Neural cell (in vitro differentiated cells): ENCODE results near the gene RPL41. TPM values are rescaled to one million over a fixed set of nuclear protein-coding genes. Genes with fewer than 3 reads are reported as not detected.

ENCODE experiments used
- H2AFZ ChIP-seq: fragments of 200-600, 300-800 bp; sonication (generic), shearing (Covaris generic); 2 replicates; pipeline ENCODE4 v1.6.0; 2014; ENCODE audit warnings: low read depth, mild to moderate bottlenecking, antibody characterized with exemption, low read length, moderate library complexity
- H3F3A ChIP-seq: fragments of 200-600 bp; shearing (Covaris generic); 2 replicates; pipeline ENCODE4 v1.6.1; 2016; ENCODE audit warnings: mild to moderate bottlenecking, moderate library complexity, mixed read lengths, antibody characterized with exemption, low read length; ENCODE audit not compliant: insufficient read depth, poor library complexity, severe bottlenecking
- H3K27ac ChIP-seq: fragments of 200-600, 300-800 bp; sonication (generic), shearing (Covaris generic); 2 replicates; pipeline ENCODE4 v1.5.1; 2014; ENCODE audit warnings: mild to moderate bottlenecking, low read length, moderate library complexity
- H3K27me3 ChIP-seq: fragments of 300-800, 200-600 bp; sonication (generic), shearing (Covaris generic); 2 replicates; pipeline ENCODE4 v1.6.0; 2014; ENCODE audit warnings: mild to moderate bottlenecking, low read depth, low read length, moderate library complexity; ENCODE audit not compliant: insufficient read depth
- H3K36me3 ChIP-seq: fragments of 300-800, 200-600 bp; sonication (generic), shearing (Covaris generic); 2 replicates; pipeline ENCODE4 v1.5.1; 2014; ENCODE audit warnings: mild to moderate bottlenecking, antibody characterized with exemption, low read length, moderate library complexity; ENCODE audit not compliant: insufficient read depth
- H3K4me2 ChIP-seq: fragments of 300-800, 200-600 bp; sonication (generic), shearing (Covaris generic); 2 replicates; pipeline ENCODE4 v1.6.0; 2014; ENCODE audit warnings: mild to moderate bottlenecking, low read length
- H3K4me3 ChIP-seq: fragments of 300-800, 200-600 bp; sonication (generic), shearing (Covaris generic); 2 replicates; pipeline ENCODE4 v1.5.1; 2014; ENCODE audit warnings: mild to moderate bottlenecking, low read length, moderate library complexity
- H3K79me2 ChIP-seq: fragments of 200-600 bp; shearing (Covaris generic); replicated peaks from 2 replicates; pipeline ENCODE4 v1.6.0; 2014; ENCODE audit warnings: mild to moderate bottlenecking, low read length, moderate library complexity; ENCODE audit not compliant: insufficient read depth
- H3K9ac ChIP-seq: fragments of 300-800, 200-600 bp; sonication (generic), shearing (Covaris generic); 2 replicates; pipeline ENCODE4 v1.6.1; 2016; ENCODE audit warnings: mild to moderate bottlenecking, low read length, mixed read lengths
- H3K9me2 ChIP-seq: fragments of 200-600 bp; shearing (Covaris generic); 2 replicates; pipeline ENCODE4 v1.6.1; 2016; ENCODE audit warnings: mild to moderate bottlenecking, low read length, mixed read lengths; ENCODE audit not compliant: insufficient read depth
- H3K9me3 ChIP-seq: fragments of 200-600, 300-800 bp; sonication (generic), shearing (Covaris generic); 2 replicates; pipeline ENCODE4 v1.6.1; 2016; ENCODE audit warnings: mild to moderate bottlenecking, mixed run types, low read length, moderate library complexity, mixed read lengths
- H4K20me1 ChIP-seq: fragments of 200-600 bp; shearing (Covaris generic); 2 replicates; pipeline ENCODE4 v1.6.1; 2016; ENCODE audit warnings: mild to moderate bottlenecking, mixed run types; ENCODE audit not compliant: insufficient read depth
- EP300 ChIP-seq: fragments of 450-650 bp; conservative IDR thresholded peaks from 2 replicates; pipeline ENCODE4 v1.6.1; 2014; ENCODE audit warnings: antibody characterized with exemption, mild to moderate bottlenecking, moderate library complexity; ENCODE audit not compliant: poor library complexity, severe bottlenecking
- EZH2 ChIP-seq: fragments of 200-600, 300-800 bp; shearing (Covaris generic), sonication (generic); IDR thresholded peaks from 2 replicates; pipeline ENCODE4 v1.6.1; 2014; ENCODE audit warnings: antibody characterized with exemption, low read length, borderline replicate concordance, mild to moderate bottlenecking; ENCODE audit not compliant: insufficient read depth, poor library complexity, severe bottlenecking
- MXI1 ChIP-seq: fragments of 450-650 bp; conservative IDR thresholded peaks from 2 replicates; pipeline ENCODE4 v1.6.1; 2014; ENCODE audit warnings: antibody characterized with exemption, mild to moderate bottlenecking; ENCODE audit not compliant: poor library complexity, severe bottlenecking
- POLR2AphosphoS5 ChIP-seq: IDR thresholded peaks from 2 replicates; pipeline ENCODE4 v1.6.1; 2012
- RAD21 ChIP-seq: fragments of 450-650 bp; conservative IDR thresholded peaks from 2 replicates; pipeline ENCODE4 v1.6.1; 2014; ENCODE audit warnings: antibody characterized with exemption, mild to moderate bottlenecking, moderate library complexity
- REST ChIP-seq: IDR thresholded peaks from 2 replicates; pipeline ENCODE4 v1.6.1; 2012; ENCODE audit warnings: borderline replicate concordance
- SMC3 ChIP-seq: fragments of 450-650 bp; conservative IDR thresholded peaks from 2 replicates; pipeline ENCODE4 v1.6.1; 2014; ENCODE audit warnings: antibody characterized with exemption, mild to moderate bottlenecking, moderate library complexity; ENCODE audit not compliant: poor library complexity
- TAF1 ChIP-seq: IDR thresholded peaks from 2 replicates; pipeline ENCODE4 v1.6.1; 2012; ENCODE audit warnings: low read depth
- polyA plus RNA-seq: library from polyadenylated mRNA; depleted of rRNA; stranded (reverse); fragments of >200 nt; gene quantifications from 2 replicates; pipeline ENCODE4 v1.2.3, GENCODE V29; 2014
- TF ChIP-seq, protein P1 (sequence below): fragments of 450-650 bp; IDR thresholded peaks from 2 replicates; pipeline ENCODE4 v1.5.1; 2014; ENCODE audit warnings: antibody characterized with exemption, mild to moderate bottlenecking, moderate library complexity; ENCODE audit not compliant: poor library complexity, severe bottlenecking

The RPL41 gene
- polyA plus RNA-seq, 1 donor from 2014 or later = 2,186 TPM

DNA sequence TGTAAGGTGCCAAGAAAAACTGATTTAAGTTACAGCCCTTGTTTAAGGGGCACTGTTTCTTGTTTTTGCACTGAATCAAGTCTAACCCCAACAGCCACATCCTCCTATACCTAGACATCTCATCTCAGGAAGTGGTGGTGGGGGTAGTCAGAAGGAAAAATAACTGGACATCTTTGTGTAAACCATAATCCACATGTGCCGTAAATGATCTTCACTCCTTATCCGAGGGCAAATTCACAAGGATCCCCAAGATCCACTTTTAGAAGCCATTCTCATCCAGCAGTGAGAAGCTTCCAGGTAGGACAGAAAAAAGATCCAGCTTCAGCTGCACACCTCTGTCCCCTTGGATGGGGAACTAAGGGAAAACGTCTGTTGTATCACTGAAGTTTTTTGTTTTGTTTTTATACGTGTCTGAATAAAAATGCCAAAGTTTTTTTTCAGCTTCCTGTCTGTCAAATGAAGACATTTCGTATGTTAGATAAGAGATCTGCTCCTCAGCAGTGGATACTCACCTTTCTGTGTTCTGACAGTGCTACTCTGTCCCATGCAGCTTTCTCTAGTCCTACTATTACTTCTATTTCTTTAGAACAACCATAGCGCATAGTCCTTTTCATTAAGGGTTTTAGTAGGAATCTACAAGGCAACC is 13.2 kb upstream of the RPL41 start (continued):
- TF ChIP-seq POLR2AphosphoS5 (no peak), RAD21 (no peak), EP300 (no peak), MXI1 (no peak)

DNA sequence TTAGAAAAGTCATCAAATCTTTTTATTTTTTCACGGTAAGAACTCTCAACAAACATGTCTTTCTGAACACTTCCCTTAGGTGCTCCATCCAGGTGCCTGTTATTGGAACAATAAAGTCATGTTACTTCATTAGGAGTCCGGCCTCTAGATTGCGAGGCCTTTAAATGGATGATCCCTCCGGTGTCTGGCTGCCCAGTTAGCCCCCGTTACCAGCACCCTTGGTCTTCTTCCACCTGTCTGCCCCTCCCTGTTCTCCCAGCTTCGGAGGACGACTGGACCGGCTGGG is 12.7 kb upstream of the RPL41 start:
- TF ChIP-seq EP300 (no peak), SMC3 (no peak), RAD21 (no peak), POLR2AphosphoS5 (no peak), MXI1 (no peak), EZH2 (no peak), REST (no peak)
- H3K9me2 ChIP-seq = no peaks in the 10 kb centered on the region
- peak overlapping the region; percentile 85 for H3K27ac ChIP-seq
- peak overlapping the region; percentile 97 for H3K4me3 ChIP-seq
- H3K27me3 ChIP-seq = no peaks in the 10 kb centered on the region
- peak overlapping the region; percentile 86 for H3K9ac ChIP-seq
- H3K4me2 ChIP-seq = peak overlapping the region; percentile 46
- peaks cover 24% of the 10 kb centered on the region for H3K79me2 ChIP-seq
- no peaks in the 10 kb centered on the region for H4K20me1 ChIP-seq
- no peaks in the 10 kb centered on the region for H3K36me3 ChIP-seq
- H2AFZ ChIP-seq = peak overlapping the region; percentile 35
- H3F3A ChIP-seq = no peaks in the 10 kb centered on the region
- no peaks in the 10 kb centered on the region for H3K9me3 ChIP-seq

GRCh38 chr12:56104109-56104814 is 12.2 kb upstream of the RPL41 start, which contains the start of gene PA2G4:
Gene PA2G4 (plus strand): TSS chr12:56104559. CDS start chr12:56104738, 179 bp downstream.
- H3K27ac ChIP-seq = peak within 1 kb of the TSS; percentile 85
- H3K9ac ChIP-seq = peak within 1 kb of the TSS; percentile 86
- H4K20me1 ChIP-seq = no peaks in the 10 kb centered on the region
- H3K36me3 ChIP-seq = no peaks in the 10 kb centered on the region
- peak within 1 kb of the TSS; percentile 89 for H3K4me2 ChIP-seq
- no peaks in the 10 kb centered on the region for H3K9me2 ChIP-seq
- H3K79me2 ChIP-seq = peaks cover 24% of the 10 kb centered on the region
- H2AFZ ChIP-seq = peak within 1 kb of the TSS; percentile 60
- H3K9me3 ChIP-seq = no peaks in the 10 kb centered on the region
- H3K27me3 ChIP-seq = no peaks in the 10 kb centered on the region
- H3K4me3 ChIP-seq = peak within 1 kb of the TSS; percentile 97
- TF ChIP-seq POLR2AphosphoS5 (peak; percentile 78), SMC3 (peak; percentile 37), EP300 (peak; percentile 61), REST (no peak), EZH2 (no peak), RAD21 (peak; percentile 26), TAF1 (peak; percentile 20), MXI1 (peak; percentile 93)
- TF ChIP-seq, protein P1, sequence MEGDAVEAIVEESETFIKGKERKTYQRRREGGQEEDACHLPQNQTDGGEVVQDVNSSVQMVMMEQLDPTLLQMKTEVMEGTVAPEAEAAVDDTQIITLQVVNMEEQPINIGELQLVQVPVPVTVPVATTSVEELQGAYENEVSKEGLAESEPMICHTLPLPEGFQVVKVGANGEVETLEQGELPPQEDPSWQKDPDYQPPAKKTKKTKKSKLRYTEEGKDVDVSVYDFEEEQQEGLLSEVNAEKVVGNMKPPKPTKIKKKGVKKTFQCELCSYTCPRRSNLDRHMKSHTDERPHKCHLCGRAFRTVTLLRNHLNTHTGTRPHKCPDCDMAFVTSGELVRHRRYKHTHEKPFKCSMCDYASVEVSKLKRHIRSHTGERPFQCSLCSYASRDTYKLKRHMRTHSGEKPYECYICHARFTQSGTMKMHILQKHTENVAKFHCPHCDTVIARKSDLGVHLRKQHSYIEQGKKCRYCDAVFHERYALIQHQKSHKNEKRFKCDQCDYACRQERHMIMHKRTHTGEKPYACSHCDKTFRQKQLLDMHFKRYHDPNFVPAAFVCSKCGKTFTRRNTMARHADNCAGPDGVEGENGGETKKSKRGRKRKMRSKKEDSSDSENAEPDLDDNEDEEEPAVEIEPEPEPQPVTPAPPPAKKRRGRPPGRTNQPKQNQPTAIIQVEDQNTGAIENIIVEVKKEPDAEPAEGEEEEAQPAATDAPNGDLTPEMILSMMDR = no peak
- no peaks in the 10 kb centered on the region for H3F3A ChIP-seq
